ENCODE results near the gene DCLRE1A.
"Not testable (repeated sequence)": the region's sequence is repeated elsewhere in the genome, so short reads cannot be mapped to it uniquely, and the experiment has no call there.

Gene DCLRE1A

DNA sequence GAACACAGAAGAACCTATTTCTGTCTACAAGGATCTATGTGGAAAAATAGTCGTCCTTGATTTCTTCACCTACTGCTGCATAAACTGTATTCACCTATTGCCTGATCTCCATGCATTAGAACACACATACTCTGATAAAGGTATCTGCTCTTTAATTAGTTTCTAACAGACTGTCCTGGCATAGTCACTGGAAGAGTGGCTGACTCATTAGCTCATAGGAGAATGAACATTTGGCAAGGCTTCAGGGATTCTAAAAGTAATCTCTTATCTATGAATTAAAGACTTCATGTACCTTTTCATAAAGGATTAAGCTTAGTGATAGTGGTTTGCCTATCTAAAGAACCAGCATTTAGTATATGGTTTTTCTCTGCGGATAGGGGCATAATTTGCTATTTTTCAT is 4.7 kb upstream of the DCLRE1A start:
- DNase-seq (ENCODE audit: low read depth in 2 of 2), result no peak

GRCh38 chr10:113857210-113857609 is 3.3 kb upstream of the DCLRE1A start:
- DNase-seq (ENCODE audit: low read depth in 2 of 2), result no peak

DNA sequence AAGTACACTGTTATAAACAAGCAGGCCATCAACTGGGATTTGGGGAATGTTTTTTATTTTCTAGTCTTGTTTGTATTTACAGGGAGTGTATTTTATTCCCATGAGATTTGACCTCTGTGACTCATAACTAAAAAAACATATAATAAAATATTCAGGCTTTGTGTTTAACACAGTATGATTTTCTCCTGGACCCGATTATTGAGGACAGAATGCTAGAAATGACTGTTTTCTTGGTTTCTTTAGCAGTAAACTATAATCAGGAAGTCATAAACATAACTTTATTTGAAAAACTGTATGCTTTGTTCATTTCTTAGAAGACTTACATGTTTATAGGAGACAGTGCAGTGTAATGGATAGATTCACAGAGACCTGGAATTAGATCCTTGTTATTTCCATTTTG is 2.7 kb upstream of the DCLRE1A start:
- no peak for DNase-seq (ENCODE audit: low read depth in 2 of 2)

DNA sequence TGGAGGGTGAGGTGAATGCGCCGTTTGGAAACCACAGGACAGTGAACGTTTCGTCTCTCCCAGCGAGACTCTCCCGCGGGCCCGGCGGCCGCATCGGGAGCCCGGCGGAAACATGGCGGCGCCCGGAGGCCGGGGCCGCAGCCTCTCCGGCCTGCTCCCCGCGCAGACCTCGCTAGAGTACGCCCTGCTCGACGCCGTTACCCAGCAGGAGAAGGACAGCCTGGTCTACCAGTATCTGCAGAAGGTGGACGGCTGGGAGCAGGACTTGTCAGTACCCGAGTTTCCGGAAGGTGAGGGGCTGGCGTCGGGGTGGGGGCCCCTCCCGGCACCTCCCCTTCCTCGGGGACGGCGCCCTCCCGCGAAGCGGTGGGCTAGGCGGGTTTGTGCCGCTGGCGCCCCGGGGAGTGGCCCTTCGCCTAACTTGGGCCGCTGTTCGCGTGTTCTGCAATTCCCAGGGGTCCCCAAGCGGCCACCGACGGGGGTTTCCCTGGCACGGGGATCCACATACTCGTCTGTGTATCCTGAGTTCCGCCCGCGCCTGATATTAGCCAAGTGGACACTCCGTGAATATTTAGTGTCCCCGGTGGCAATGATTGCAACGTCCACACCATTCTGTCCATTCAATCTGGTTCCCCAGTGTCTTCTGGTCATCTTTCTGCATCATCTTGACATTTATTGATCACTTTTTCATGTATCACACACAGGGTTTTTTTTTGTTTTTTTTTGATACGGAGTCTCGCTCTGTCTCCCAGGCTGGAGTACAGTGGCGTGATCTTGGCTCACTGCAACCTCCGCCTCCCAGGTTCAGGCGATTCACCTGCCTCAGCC is 1.1 kb upstream of the DCLRE1A start:
- peak in 1 of 2 donors; percentile 17 for DNase-seq (ENCODE audit: low read depth in 2 of 2)

GRCh38 chr10:113853578-113854012 is 287 bp downstream of the DCLRE1A start:
- DNase-seq (ENCODE audit: low read depth in 2 of 2), result no peak

- no peak for DNase-seq (ENCODE audit: low read depth in 2 of 2)
Measured at GRCh38 chr10:113849946-113850345, 3.9 kb downstream of the DCLRE1A start.

- DNase-seq (ENCODE audit: low read depth in 2 of 2), result no peak
Measured at GRCh38 chr10:113849140-113849803, 4.6 kb downstream of the DCLRE1A start.

DNA sequence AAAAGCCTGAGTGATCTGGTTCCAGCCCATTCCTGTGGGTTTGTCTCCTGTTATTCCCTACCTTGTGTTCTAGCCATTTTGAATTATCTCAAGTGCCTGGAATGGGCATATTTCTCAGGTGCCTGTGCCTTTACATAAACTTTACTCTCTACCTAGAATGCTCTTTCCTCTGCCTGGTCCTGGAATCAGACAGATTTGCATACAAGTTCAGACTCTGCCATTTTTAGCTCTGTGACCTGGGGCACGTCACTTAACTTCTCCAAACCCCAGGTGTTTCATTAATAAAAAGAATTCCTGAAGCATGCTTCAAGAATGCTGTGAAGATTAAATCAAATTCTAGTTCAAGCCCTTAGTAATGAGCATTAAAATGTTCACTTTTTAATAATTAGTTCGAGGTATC is 7.8 kb downstream of the DCLRE1A start:
- no peak for DNase-seq (ENCODE audit: low read depth in 2 of 2)

- no peak for DNase-seq (ENCODE audit: low read depth in 2 of 2)
Measured at GRCh38 chr10:113843972-113844485, 9.9 kb downstream of the DCLRE1A start.

GRCh38 chr10:113842171-113842570 is 11.7 kb downstream of the DCLRE1A start:
- DNase-seq (ENCODE audit: low read depth in 2 of 2), result no peak

DNA sequence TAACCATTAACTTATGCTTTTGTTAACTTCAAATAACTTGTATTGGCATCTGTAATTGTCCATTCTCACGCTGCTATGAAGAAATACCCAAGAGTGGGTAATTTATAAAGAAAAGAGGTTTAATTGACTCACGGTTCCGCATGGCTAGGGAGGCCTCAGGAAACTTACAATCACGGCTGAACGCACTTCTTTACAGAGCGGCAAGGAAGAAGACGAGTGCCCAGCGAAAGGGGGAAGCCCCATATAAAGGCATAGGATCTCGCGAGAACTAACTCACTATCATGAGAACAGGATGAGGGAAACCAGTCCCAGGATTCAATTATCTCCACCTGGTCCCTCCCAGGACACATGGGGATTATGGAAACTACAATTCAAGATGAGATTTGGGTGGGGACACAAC is 25.3 kb downstream of the DCLRE1A start:
- not testable (repeated sequence) for DNase-seq (ENCODE audit: low read depth in 2 of 2)

GRCh38 chr10:113825791-113826190 is 28.1 kb downstream of the DCLRE1A start:
- DNase-seq (ENCODE audit: low read depth in 2 of 2), result no peak

- no peak for DNase-seq (ENCODE audit: low read depth in 2 of 2)
Measured at GRCh38 chr10:113823389-113823788, 30.5 kb downstream of the DCLRE1A start.

- no peak for DNase-seq (ENCODE audit: low read depth in 2 of 2)
Measured at GRCh38 chr10:113822174-113822573, 31.7 kb downstream of the DCLRE1A start.

DNA sequence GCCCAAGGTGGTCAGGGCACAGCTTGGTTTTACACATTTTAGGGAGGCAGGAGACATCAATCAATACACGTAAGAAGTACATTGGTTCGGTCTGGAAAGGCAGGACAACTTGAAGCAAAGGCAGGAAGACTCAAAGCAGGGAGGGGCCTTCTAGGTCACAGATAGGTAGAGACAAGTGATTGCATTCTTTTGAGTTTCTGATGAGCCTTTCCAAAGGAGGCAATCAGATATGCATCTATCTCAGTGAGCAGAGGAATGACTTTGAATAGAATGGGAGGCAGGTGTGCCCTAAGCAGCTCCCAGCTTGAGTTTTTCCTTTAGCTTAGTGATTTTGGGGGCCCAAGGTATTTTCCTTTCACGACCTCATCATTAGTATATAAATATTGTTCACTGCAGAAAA is 32.6 kb downstream of the DCLRE1A start:
- not testable (repeated sequence) for DNase-seq (ENCODE audit: low read depth in 2 of 2)

DNA sequence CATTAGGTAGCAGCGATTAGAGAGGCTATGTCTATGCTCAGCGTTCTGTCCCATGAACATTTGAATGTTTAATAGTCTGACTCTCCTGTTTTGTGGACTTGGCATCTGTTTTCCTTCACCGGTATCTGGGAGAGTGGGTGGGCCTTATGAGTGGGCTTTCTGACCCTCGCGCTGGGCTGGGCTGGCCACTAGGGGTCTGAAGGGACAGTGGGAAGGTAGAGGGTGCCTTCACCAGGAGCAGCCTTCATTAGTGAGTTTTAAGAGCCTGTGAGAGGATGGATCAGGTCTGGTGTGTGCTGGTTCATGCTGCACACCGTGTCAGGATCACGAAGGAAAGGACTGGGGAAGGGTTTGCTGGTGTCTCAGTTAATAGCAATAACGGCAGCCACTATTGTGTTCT is 33.4 kb downstream of the DCLRE1A start:
- DNase-seq (ENCODE audit: low read depth in 2 of 2), result no peak

- no peak for DNase-seq (ENCODE audit: low read depth in 2 of 2)
Measured at GRCh38 chr10:113819989-113820388, 33.9 kb downstream of the DCLRE1A start.

GRCh38 chr10:113814700-113815099 is 39.2 kb downstream of the DCLRE1A start:
- not testable (repeated sequence) for DNase-seq (ENCODE audit: low read depth in 2 of 2)

DNA sequence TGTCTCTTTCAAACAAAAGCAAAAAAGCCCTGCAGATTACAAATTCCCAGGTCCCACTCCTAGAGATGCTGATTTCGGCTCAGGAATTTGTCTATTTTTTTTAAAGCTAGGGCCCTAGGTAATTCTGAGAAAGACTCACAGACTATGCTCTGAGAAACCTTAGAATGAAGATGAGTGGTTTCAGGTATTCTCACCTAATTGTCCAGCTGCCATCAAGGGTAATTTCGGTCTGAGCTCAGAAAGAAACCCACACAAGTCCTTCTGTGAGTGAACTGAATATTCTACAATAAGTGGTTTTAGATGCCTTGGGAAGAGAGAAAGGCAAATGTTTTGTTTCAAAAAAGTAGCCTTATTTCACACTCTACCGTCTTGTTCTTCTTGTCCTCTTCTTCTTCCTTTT is 45.7 kb downstream of the DCLRE1A start:
- no peak for DNase-seq (ENCODE audit: low read depth in 2 of 2)

GRCh38 chr10:113806503-113806902 is 47.4 kb downstream of the DCLRE1A start:
- no peak for DNase-seq (ENCODE audit: low read depth in 2 of 2)

- no peak for DNase-seq (ENCODE audit: low read depth in 2 of 2)
Measured at GRCh38 chr10:113802997-113803396, 50.9 kb downstream of the DCLRE1A start.

- no peak for DNase-seq (ENCODE audit: low read depth in 2 of 2)
Measured at GRCh38 chr10:113801569-113801968, 52.3 kb downstream of the DCLRE1A start.

- no peak for DNase-seq (ENCODE audit: low read depth in 2 of 2)
Measured at GRCh38 chr10:113791691-113792090, 62.2 kb downstream of the DCLRE1A start.
